ENCODE data around the gene HSPA9.
"Not testable (repeated sequence)": the region's sequence is repeated elsewhere in the genome, so short reads cannot be mapped to it uniquely, and the experiment has no call there.

The HSPA9 gene

DNA sequence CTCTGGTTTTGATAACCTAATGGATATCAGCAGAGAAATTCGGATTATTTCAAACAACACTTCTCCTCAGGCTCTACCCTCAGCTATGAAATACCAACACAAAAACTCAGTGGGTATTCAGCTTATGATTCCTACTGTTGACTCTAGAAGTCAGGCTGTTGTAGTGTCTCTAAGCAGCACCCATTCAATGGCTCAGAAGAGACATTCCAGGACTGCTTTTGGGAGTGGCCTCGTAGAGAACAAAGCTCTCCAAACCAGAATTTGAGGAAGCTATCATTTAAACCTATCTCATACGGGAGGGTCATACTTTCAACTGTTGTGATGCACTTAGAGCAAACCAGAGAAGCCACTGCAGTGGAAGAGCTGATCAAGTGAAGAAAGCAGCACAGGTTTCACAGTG, 66.2 kb downstream of the HSPA9 start:
- Mint-ChIP-seq H3K36me3 (ENCODE audit: low read depth) (peaks cover 34% of the 10 kb centered on the region), H3K27me3 (ENCODE audit: low read depth) (no peaks in the 10 kb centered on the region), H3K4me1 (ENCODE audit: low read depth) (no peaks in the 10 kb centered on the region), H3K27ac (no peak overlapping the region), H3K9me3 (no peaks in the 10 kb centered on the region), H3K4me3 (no peak overlapping the region)

DNA sequence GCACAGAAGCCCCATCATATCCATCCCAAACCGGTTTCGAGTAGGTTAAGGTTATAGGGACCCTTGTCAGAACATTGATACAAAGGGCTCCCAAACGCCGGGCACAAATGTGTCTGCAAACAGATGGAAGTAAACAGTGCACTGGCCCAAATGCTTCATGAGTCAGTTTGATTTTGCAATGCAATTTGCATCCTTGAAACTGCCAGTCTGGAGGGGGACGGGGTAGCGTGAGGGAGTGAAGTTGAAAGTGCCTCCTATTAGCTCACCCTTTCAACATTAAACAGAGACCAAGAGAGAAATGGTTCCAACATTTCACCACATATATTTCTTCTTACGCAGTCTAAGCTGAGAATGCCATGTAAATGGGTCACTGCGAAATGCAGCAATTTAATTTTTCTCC, 67.7 kb downstream of the HSPA9 start:
- not testable (repeated sequence) for H3K27ac Mint-ChIP-seq; H3K27me3 Mint-ChIP-seq (ENCODE audit: low read depth)

GRCh38 chr5:138506370-138507306, 68.6 kb downstream of the HSPA9 start:
- Mint-ChIP-seq H3K36me3 (ENCODE audit: low read depth) (peaks cover 22% of the 10 kb centered on the region), H3K9me3 (no peaks in the 10 kb centered on the region), H3K27ac (no peak overlapping the region), H3K27me3 (ENCODE audit: low read depth) (no peaks in the 10 kb centered on the region), H3K4me1 (ENCODE audit: low read depth) (peaks cover 2% of the 10 kb centered on the region), H3K4me3 (no peak overlapping the region)

More for the DNA sequence above, 67.7 kb downstream of the HSPA9 start:
- H3K9me3 Mint-ChIP-seq; H3K4me1 Mint-ChIP-seq (ENCODE audit: low read depth); H3K4me3 Mint-ChIP-seq: not testable (repeated sequence)
- H3K36me3 Mint-ChIP-seq (ENCODE audit: low read depth): peaks cover 25% of the 10 kb centered on the region

DNA sequence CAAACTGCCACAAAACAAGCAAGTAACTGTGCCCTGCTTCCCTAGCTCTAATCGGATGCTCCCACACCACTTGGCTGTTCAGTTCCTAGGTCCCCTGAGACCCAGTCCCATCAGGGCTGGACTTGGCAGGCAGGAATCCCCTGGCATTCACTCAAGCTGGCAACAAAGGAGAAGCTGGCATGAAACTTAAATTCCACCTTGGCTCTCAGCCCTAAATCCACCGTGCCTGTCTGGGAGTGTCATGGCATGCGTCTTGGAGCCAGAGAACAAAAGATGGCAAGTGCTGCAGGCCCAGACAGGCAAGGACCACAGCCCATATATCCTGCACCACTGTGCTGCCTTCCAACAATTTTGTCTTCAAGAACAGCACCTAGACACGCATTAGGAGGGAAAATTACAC, 70.4 kb downstream of the HSPA9 start:
- H3K27me3 Mint-ChIP-seq (ENCODE audit: low read depth): no peaks in the 10 kb centered on the region
- peaks cover 14% of the 10 kb centered on the region for H3K36me3 Mint-ChIP-seq (ENCODE audit: low read depth)
- H3K4me1 Mint-ChIP-seq (ENCODE audit: low read depth): peaks cover 2% of the 10 kb centered on the region
- H3K9me3 Mint-ChIP-seq: no peaks in the 10 kb centered on the region
- H3K4me3 Mint-ChIP-seq: no peak overlapping the region
- H3K27ac Mint-ChIP-seq: no peak overlapping the region

All from T-helper 1 cell treated with Interleukin-12 subunit alpha and Interleukin-12 subunit beta and Interleukin-4 antibody, amounts not matched to agents 30 μg/mL and 1 μg/mL, for 36 hours (primary cell).